Activated naive CD8-positive, alpha-beta T cell treated with anti-CD3 and anti-CD28 coated beads, Interleukin-2, amount 50 U/mL, for 16 hours (primary cell): ENCODE data around the gene SLAMF7.
"Not testable (repeated sequence)": the region's sequence is repeated elsewhere in the genome, so short reads cannot be mapped to it uniquely, and the experiment has no call there.

Experiments used
- DNase-seq: peaks from one replicate; pipeline ENCODE4 v3.0.0-alpha.2; 2020; ENCODE audit warnings: low read depth, low spot score

SLAMF7 gene

GRCh38 chr1:160774886-160775719 is 36.1 kb downstream of the SLAMF7 start:
- no peak for DNase-seq

- no peak for DNase-seq
Observed at GRCh38 chr1:160776178-160776577, 37.1 kb downstream of the SLAMF7 start.

GRCh38 chr1:160777486-160778089 is 38.5 kb downstream of the SLAMF7 start:
- no peak for DNase-seq

- DNase-seq: no peak
Observed at GRCh38 chr1:160778976-160779375, 39.9 kb downstream of the SLAMF7 start.

- no peak for DNase-seq
Observed at GRCh38 chr1:160779626-160780397, 40.8 kb downstream of the SLAMF7 start.

- no peak for DNase-seq
Observed at GRCh38 chr1:160780398-160780755, 41.3 kb downstream of the SLAMF7 start.

- no peak for DNase-seq
Observed at GRCh38 chr1:160781186-160781766, 42.2 kb downstream of the SLAMF7 start.

- DNase-seq: no peak
Observed at GRCh38 chr1:160781914-160782689, 43.1 kb downstream of the SLAMF7 start.

- not testable (repeated sequence) for DNase-seq
Observed at GRCh38 chr1:160782988-160783765, 44.1 kb downstream of the SLAMF7 start.

- DNase-seq: no peak
Observed at GRCh38 chr1:160789051-160789701, 50.1 kb downstream of the SLAMF7 start.

GRCh38 chr1:160789702-160790611 is 50.9 kb downstream of the SLAMF7 start:
- no peak for DNase-seq

- no peak for DNase-seq
Observed at GRCh38 chr1:160794376-160794775, 55.3 kb downstream of the SLAMF7 start.

GRCh38 chr1:160795951-160796383 is 56.9 kb downstream of the SLAMF7 start, which contains the start of gene LY9:
Gene LY9 (plus strand): TSS chr1:160796174. CDS start chr1:160796188, 14 bp downstream.
- DNase-seq: peak; percentile 58

- DNase-seq: no peak
Observed at GRCh38 chr1:160797271-160797709, 58.2 kb downstream of the SLAMF7 start.

GRCh38 chr1:160797861-160798273 is 58.8 kb downstream of the SLAMF7 start:
- DNase-seq: peak; percentile 27

GRCh38 chr1:160798439-160798838 is 59.4 kb downstream of the SLAMF7 start:
- no peak for DNase-seq

GRCh38 chr1:160799641-160800040 is 60.6 kb downstream of the SLAMF7 start:
- DNase-seq: no peak

- no peak for DNase-seq
Observed at GRCh38 chr1:160800142-160800541, 61.1 kb downstream of the SLAMF7 start.
